ENCODE data around the gene TASP1. TPM values are rescaled to one million over a fixed set of nuclear protein-coding genes. Genes with fewer than 3 reads are reported as not detected.

Gene TASP1
- total and polyA plus RNA-seq, 2 experiments from 2014 or later: 7.6 to 8.4 TPM

DNA sequence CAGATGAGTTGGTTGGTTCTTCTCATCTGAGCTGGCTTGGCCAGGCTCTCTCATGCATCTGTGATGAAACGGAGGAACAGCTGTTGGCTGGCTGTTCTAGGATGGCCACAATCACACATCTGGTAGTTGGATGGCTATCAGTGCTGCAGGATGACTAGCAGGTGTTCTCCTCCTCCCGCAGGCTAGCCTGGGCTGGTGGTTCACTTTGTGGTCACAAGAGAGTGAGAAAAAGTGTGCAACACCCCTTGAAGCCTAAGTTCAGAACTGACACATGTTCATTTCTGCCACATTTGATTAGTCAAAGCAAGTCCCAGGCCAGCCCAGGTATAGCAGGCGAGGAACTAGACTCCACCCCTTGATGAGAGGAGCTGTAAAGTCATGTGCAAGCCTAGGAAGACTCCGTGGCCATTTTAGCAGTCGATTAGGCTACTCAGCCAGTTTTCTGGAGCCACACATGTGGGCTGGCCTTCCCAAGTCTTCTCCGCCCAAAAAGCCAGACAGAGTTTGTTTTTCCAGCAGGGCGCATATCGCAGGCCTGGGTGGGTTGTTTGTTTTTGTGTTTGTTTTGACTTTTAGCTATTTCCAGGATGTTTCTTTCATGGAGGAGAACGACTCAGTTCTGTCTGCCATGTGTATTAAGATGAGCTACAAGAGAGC is 296.9 kb downstream of the TASP1 start:
- DNase-seq: peak; percentile 41
- in situ Hi-C loops (cut with MboI): no loop called here
- no peaks in the 10 kb centered on the region for H3K9me3 ChIP-seq (ENCODE audit: low read depth)
- peaks cover 36% of the 10 kb centered on the region for H3K4me1 ChIP-seq (ENCODE audit: insufficient read depth)
- no peaks in the 10 kb centered on the region for H3K27me3 ChIP-seq (replicated peaks; ENCODE audit: insufficient read depth)
- H2AFZ ChIP-seq: peak overlapping the region; percentile 81
- H3K27ac ChIP-seq: peak overlapping the region; percentile 85
- no peaks in the 10 kb centered on the region for H3K36me3 ChIP-seq (ENCODE audit: low read depth)
- no peaks in the 10 kb centered on the region for H3K79me2 ChIP-seq (ENCODE audit: insufficient read depth)
- WGBS, 2 experiments (ENCODE audit: low coverage in 1 of 2, low lambda C conversion rate in 2 of 2, missing lambda C conversion rate in 2 of 2): 29 to 35% methylated on average over 9 of the region's 9 CpGs
- H3K4me2 ChIP-seq (ENCODE audit: unreplicated experiment): peak overlapping the region; percentile 40
- peaks cover 31% of the 10 kb centered on the region; the same call in 1 of the 2 replicates for H3F3A ChIP-seq (ENCODE audit: insufficient read depth)
- TF ChIP-seq EZH2 (IDR thresholded peaks at IDR 0.05; ENCODE audit: insufficient read depth, poor library complexity, severe bottlenecking) (no peak), EZH2phosphoT487 (IDR thresholded peaks at IDR 0.05; ENCODE audit: insufficient read depth, low read depth) (no peak)
- H3K9ac ChIP-seq: peak overlapping the region; percentile 58
- H3K4me3 ChIP-seq: peak overlapping the region; percentile 41; the same call in 1 of the 2 replicates
- no peaks in the 10 kb centered on the region for H4K20me1 ChIP-seq (ENCODE audit: insufficient read depth)
- H3K9me2 ChIP-seq (ENCODE audit: insufficient read depth): no peaks in the 10 kb centered on the region

DNA sequence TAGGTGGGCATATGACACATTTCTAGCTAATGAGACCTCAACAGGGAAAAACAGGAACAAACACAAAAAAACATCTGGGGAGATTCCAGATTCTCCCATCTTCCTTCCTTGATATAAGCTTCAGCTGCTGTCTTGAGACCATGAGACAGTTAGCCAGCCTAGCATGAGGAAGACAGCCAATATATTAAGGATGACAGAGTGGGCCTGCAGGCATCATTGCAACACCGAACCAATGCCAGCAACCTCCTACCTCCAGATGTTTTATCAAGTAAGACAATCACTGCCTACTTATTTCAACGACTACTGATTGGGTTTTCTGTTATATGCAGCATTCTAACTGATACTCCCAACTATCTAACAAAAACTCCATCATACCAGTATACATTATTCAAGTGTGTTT is 298.6 kb downstream of the TASP1 start:
- no peaks in the 10 kb centered on the region for H3K9me2 ChIP-seq (ENCODE audit: insufficient read depth)
- TF ChIP-seq EZH2 (IDR thresholded peaks at IDR 0.05; ENCODE audit: insufficient read depth, poor library complexity, severe bottlenecking): no peak
- TF ChIP-seq EZH2phosphoT487 (IDR thresholded peaks at IDR 0.05; ENCODE audit: insufficient read depth, low read depth): no peak
- H3K9ac ChIP-seq: no peak overlapping the region
- no peaks in the 10 kb centered on the region for H3K9me3 ChIP-seq (ENCODE audit: low read depth)
- DNase-seq: peak; percentile 70
- H2AFZ ChIP-seq: no peak overlapping the region
- in situ Hi-C loops (cut with MboI): no loop called here
- no peak overlapping the region for H3K4me3 ChIP-seq
- no peaks in the 10 kb centered on the region for H4K20me1 ChIP-seq (ENCODE audit: insufficient read depth)
- no peaks in the 10 kb centered on the region for H3K79me2 ChIP-seq (ENCODE audit: insufficient read depth)
- WGBS, 2 experiments (ENCODE audit: low coverage in 1 of 2, low lambda C conversion rate in 2 of 2, missing lambda C conversion rate in 2 of 2): 6 to 9% methylated on average over 2 of the region's 2 CpGs
- H3K36me3 ChIP-seq (ENCODE audit: low read depth): no peaks in the 10 kb centered on the region
- peak overlapping the region; percentile 5 for H3K4me2 ChIP-seq (ENCODE audit: unreplicated experiment)
- peaks cover 48% of the 10 kb centered on the region for H3K4me1 ChIP-seq (ENCODE audit: insufficient read depth)
- no peaks in the 10 kb centered on the region for H3K27me3 ChIP-seq (replicated peaks; ENCODE audit: insufficient read depth)
- 0 out of 2 replicates have a peak overlapping the region, but pooled peaks have one; percentile 9 for H3K27ac ChIP-seq
- peaks cover 43% of the 10 kb centered on the region; the same call in 1 of the 2 replicates for H3F3A ChIP-seq (ENCODE audit: insufficient read depth)

Other genes with a start within 250 kb of the TASP1 start
- gene ESF1, start 146.0 kb upstream of the TASP1 start, total RNA-seq (2014; rRNA removed; shearing (Covaris generic)): 8.3 and 16.8 TPM in 2 replicates
- gene ESF1, start 146.0 kb upstream of the TASP1 start, polyA plus RNA-seq (2016; fragmentation: Nextera tagmentation; extraction: Ambion mirVana): 7.7 and 7.9 TPM in 2 replicates
- gene NDUFAF5, start 146.1 kb upstream of the TASP1 start, total RNA-seq (2014; rRNA removed; shearing (Covaris generic)): 5.3 and 13.0 TPM in 2 replicates
- gene NDUFAF5, start 146.1 kb upstream of the TASP1 start, polyA plus RNA-seq (2016; fragmentation: Nextera tagmentation; extraction: Ambion mirVana): 14.5 and 16.2 TPM in 2 replicates